IMR-90 (cell line): ENCODE measurements around the gene PYCR2. TPM values are rescaled to one million over a fixed set of nuclear protein-coding genes. Genes with fewer than 3 reads are reported as not detected.

Experiments
- ATAC-seq: fragments of 200-7000 bp; cut with Tn5 transposase; 2 replicates; pipeline ENCODE4 v1.9.1; 2020; ENCODE audit warnings: low read depth, mild to moderate bottlenecking, moderate library complexity
- BruUV-seq: library from RNA; stranded (reverse); fragments of 400-500 nt; replicated peaks from 2 replicates; lab custom pipeline; 2021; lab: Mats Ljungman, UMichigan
- CTCF ChIA-PET: fragments of 300-600 bp; formaldehyde crosslinking; extraction: SDS; loops from one replicate; lab custom pipeline; 2021; ENCODE audit warnings: antibody characterized with exemption; lab: Yijun Ruan, JAX
- POLR2A ChIA-PET: fragments of 300-600 bp; sonication (Branson Sonifier 250); formaldehyde crosslinking; loops from one replicate; lab custom pipeline; 2022; ENCODE audit warnings: antibody characterized with exemption; ENCODE audit not compliant: unreplicated experiment; lab: Charles Lee
- DNase-seq: peaks from one replicate; pipeline ENCODE4 v3.0.0; 2013
- H2AFZ ChIP-seq: replicated peaks from 2 replicates; pipeline ENCODE3; 2013; ENCODE audit warnings: low read length, mild to moderate bottlenecking; ENCODE audit not compliant: poor library complexity
- H2AK5ac ChIP-seq: 2 replicates; pipeline ENCODE4 v1.6.1; 2013; ENCODE audit warnings: low read depth, low read length, inconsistent platforms
- H2AK9ac ChIP-seq: replicated peaks from 2 replicates; pipeline ENCODE3; 2013; ENCODE audit warnings: mild to moderate bottlenecking, low read depth, low read length, moderate library complexity; ENCODE audit not compliant: poor library complexity
- H2BK120ac ChIP-seq: 2 replicates; pipeline ENCODE4 v1.6.1; 2013; ENCODE audit warnings: low read depth, low read length, inconsistent platforms
- H2BK15ac ChIP-seq: 3 replicates; pipeline ENCODE4 v1.6.1; 2013; ENCODE audit warnings: low read depth, low read length, inconsistent platforms
- H2BK20ac ChIP-seq: 2 replicates; pipeline ENCODE4 v1.6.1; 2013; ENCODE audit warnings: low read depth, mild to moderate bottlenecking, inconsistent platforms, low read length, moderate library complexity
- H2BK5ac ChIP-seq: 2 replicates; pipeline ENCODE4 v1.6.1; 2013; ENCODE audit warnings: mild to moderate bottlenecking, low read depth, low read length, inconsistent platforms; ENCODE audit not compliant: poor library complexity, severe bottlenecking
- H3K14ac ChIP-seq: replicated peaks from 2 replicates; pipeline ENCODE4 v1.6.1; 2013; ENCODE audit warnings: low read depth, low read length, inconsistent platforms
- H3K18ac ChIP-seq: 2 replicates; pipeline ENCODE4 v1.6.1; 2013; ENCODE audit warnings: low read depth, low read length, control low read depth
- H3K23ac ChIP-seq: 2 replicates; pipeline ENCODE4 v1.6.1; 2013; ENCODE audit warnings: low read depth, low read length, inconsistent platforms
- H3K27ac ChIP-seq: 2 replicates; pipeline ENCODE4 v1.5.1; 2013; ENCODE audit warnings: mild to moderate bottlenecking, control low read depth, low read length; ENCODE audit not compliant: insufficient read depth
- H3K27me3 ChIP-seq: 2 replicates; pipeline ENCODE4 v1.6.1; 2013; ENCODE audit warnings: low read length; ENCODE audit not compliant: control insufficient read depth, insufficient read depth
- H3K36me3 ChIP-seq: 2 replicates; pipeline ENCODE4 v1.6.1; 2013; ENCODE audit warnings: low read length, mixed read lengths; ENCODE audit not compliant: control insufficient read depth, insufficient read depth
- H3K4ac ChIP-seq: 2 replicates; pipeline ENCODE4 v1.6.1; 2013; ENCODE audit warnings: low read depth, low read length, inconsistent platforms
- H3K4me1 ChIP-seq: 2 replicates; pipeline ENCODE4 v1.6.1; 2013; ENCODE audit warnings: low read length, mixed read lengths; ENCODE audit not compliant: control insufficient read depth, insufficient read depth
- H3K4me2 ChIP-seq: 2 replicates; pipeline ENCODE4 v1.6.1; 2013; ENCODE audit warnings: low read depth, mild to moderate bottlenecking, control low read depth, low read length, moderate library complexity
- H3K4me3 ChIP-seq: 2 replicates; pipeline ENCODE4 v1.5.1; 2013; ENCODE audit warnings: low read depth, mild to moderate bottlenecking, control low read depth, low read length, moderate library complexity; ENCODE audit not compliant: insufficient read depth
- H3K56ac ChIP-seq: 2 replicates; pipeline ENCODE4 v1.6.1; 2013; ENCODE audit warnings: low read length, inconsistent platforms; ENCODE audit not compliant: insufficient read depth; ENCODE audit errors: extremely low read depth
- H3K79me1 ChIP-seq, 2 experiments: 2 replicates each; pipeline ENCODE4 v1.6.1; 2013; ENCODE audit warnings: low read length in 2 of 2, inconsistent platforms in 1 of 2, low read depth in 1 of 2
- H3K9ac ChIP-seq: 2 replicates; pipeline ENCODE4 v1.6.1; 2013; ENCODE audit warnings: low read depth, low read length, control low read depth
- H3K9me1 ChIP-seq: 2 replicates; pipeline ENCODE4 v1.6.1; 2013; ENCODE audit warnings: low read length, inconsistent platforms; ENCODE audit not compliant: insufficient read depth
- H3K9me3 ChIP-seq: 2 replicates; pipeline ENCODE4 v1.6.1; 2013; ENCODE audit warnings: low read length; ENCODE audit not compliant: control insufficient read depth, insufficient read depth
- H4K20me1 ChIP-seq: 2 replicates; pipeline ENCODE4 v1.6.1; 2013; ENCODE audit warnings: low read length, inconsistent platforms; ENCODE audit not compliant: insufficient read depth
- H4K5ac ChIP-seq: 2 replicates; pipeline ENCODE4 v1.6.1; 2013; ENCODE audit warnings: mild to moderate bottlenecking, low read depth, low read length, control low read depth
- H4K8ac ChIP-seq, 2 experiments: 2 replicates each; pipeline ENCODE4 v1.6.1; 2013; ENCODE audit warnings: low read depth in 2 of 2, low read length in 2 of 2, control low read depth in 1 of 2, inconsistent platforms in 1 of 2
- H4K91ac ChIP-seq: 2 replicates; pipeline ENCODE4 v1.6.1; 2013; ENCODE audit warnings: low read depth, low read length, inconsistent platforms; ENCODE audit not compliant: insufficient read depth
- BHLHE40 ChIP-seq: fragments of 150-350 bp; IDR thresholded peaks from 2 replicates; pipeline ENCODE4 v1.6.1; 2016; ENCODE audit warnings: mild to moderate bottlenecking, low read depth, low read length
- CEBPB ChIP-seq: IDR thresholded peaks from 2 replicates; pipeline ENCODE4 v1.6.1; 2012; ENCODE audit warnings: low read depth, low read length, improper control_type of control experiment
- CHD1 ChIP-seq: IDR thresholded peaks from 2 replicates; pipeline ENCODE4 v1.6.1; 2012; ENCODE audit warnings: low read depth, low read length, improper control_type of control experiment
- CTCF ChIP-seq: conservative IDR thresholded peaks from 2 replicates; pipeline ENCODE4 v1.5.1; 2012; ENCODE audit warnings: mild to moderate bottlenecking, low read depth, low read length, improper control_type of control experiment
- ELK1 ChIP-seq: fragments of 150-350 bp; IDR thresholded peaks from 2 replicates; pipeline ENCODE4 v1.6.1; 2016; ENCODE audit warnings: low read depth, mild to moderate bottlenecking, low read length, moderate library complexity, borderline replicate concordance
- FOS ChIP-seq: fragments of 150-350 bp; IDR thresholded peaks from 2 replicates; pipeline ENCODE4 v1.6.1; 2016; ENCODE audit warnings: low read depth, low read length
- MAFK ChIP-seq: IDR thresholded peaks from 2 replicates; pipeline ENCODE4 v1.6.1; 2012; ENCODE audit warnings: low read depth, low read length, improper control_type of control experiment
- MXI1 ChIP-seq: IDR thresholded peaks from 2 replicates; pipeline ENCODE4 v1.6.1; 2012; ENCODE audit warnings: low read depth, mild to moderate bottlenecking, low read length, moderate library complexity, borderline replicate concordance
- NFE2L2 ChIP-seq: fragments of 150-350 bp; IDR thresholded peaks from 2 replicates; pipeline ENCODE4 v1.6.1; 2016; ENCODE audit warnings: low read depth, mild to moderate bottlenecking, low read length
- POLR2A ChIP-seq: IDR thresholded peaks from 2 replicates; pipeline ENCODE4 v1.6.1; 2012; ENCODE audit warnings: mild to moderate bottlenecking, low read depth, low read length
- RAD21 ChIP-seq: IDR thresholded peaks from 2 replicates; pipeline ENCODE4 v1.6.1; 2012; ENCODE audit warnings: low read length, improper control_type of control experiment
- RFX5 ChIP-seq: IDR thresholded peaks from 2 replicates; pipeline ENCODE4 v1.8.0; 2012; ENCODE audit warnings: low read depth, mild to moderate bottlenecking, low read length, moderate library complexity
- SMC3 ChIP-seq: fragments of 150-350 bp; IDR thresholded peaks from 2 replicates; pipeline ENCODE4 v1.6.1; 2016; ENCODE audit warnings: low read depth, mild to moderate bottlenecking, antibody characterized with exemption, low read length, moderate library complexity
- USF2 ChIP-seq: fragments of 150-350 bp; IDR thresholded peaks from 2 replicates; pipeline ENCODE4 v1.6.1; 2017; ENCODE audit warnings: mild to moderate bottlenecking, antibody characterized with exemption, low read length, low read depth
- WGBS, 2 experiments: methylation state at CpG; one replicate each; pipeline versions ENCODE4 v1.1.5 to v1.1.7; 2013; ENCODE audit warnings: missing lambda C conversion rate in 2 of 2; ENCODE audit not compliant: insufficient read length in 1 of 2; ENCODE audit errors: extremely low coverage in 2 of 2; 5-methylcytosine and 5-hydroxymethylcytosine counted together
- dilution Hi-C: fragments of 300-500 bp; cut with HindIII; formaldehyde crosslinking; loops from one replicate; pipeline ENCODE4 v1.14.3; 2018; ENCODE audit warnings: low sequenced_read_pairs; ENCODE audit not compliant: unreplicated experiment
- in situ Hi-C: fragments of 300-500 bp; cut with MboI; formaldehyde crosslinking; loops from 3 replicates; pipeline ENCODE4 v1.14.3; 2019; ENCODE audit warnings: low sequenced_read_pairs, inconsistent platforms, mixed read lengths
- intact Hi-C: fragments of 100-400 bp; cut with micrococcal nuclease; formaldehyde crosslinking; loops from 2 replicates; pipeline ENCODE4 v1.10.0; 2022
- polyA plus RNA-seq, 3 experiments: library from polyadenylated mRNA; depleted of rRNA; stranded (reverse); fragments of >200 nt; gene quantifications; 2 replicates each; pipeline ENCODE4 v1.2.3, GENCODE V29; 2012; ENCODE audit warnings: low replicate concordance in 1 of 3
- total RNA-seq: library from RNA; depleted of rRNA; stranded (reverse); fragments of >200 nt; gene quantifications from 2 replicates; pipeline ENCODE4 v1.2.3, GENCODE V29; 2012

The PYCR2 gene
- total and polyA plus RNA-seq, 2 of the 4 experiments (the other 2 are of a cell fraction) = 34.4 to 68.1 TPM

- H3K23ac ChIP-seq = peak within 1 kb of the TSS; percentile 94
- ChIA-PET POLR2A (no interaction called here), CTCF (interaction anchor here (0.6 to 1.1 kb wide), 3 partner anchors 93 to 408 kb away, joined by 3 to 5 read pairs (median 3); no protein-coding TSS in a partner anchor)
- H2BK15ac ChIP-seq = peak within 1 kb of the TSS; percentile 97; the same call in 2 of the 3 replicates
- peak; percentile 76 for DNase-seq
- H3K27ac ChIP-seq = peak within 1 kb of the TSS; percentile 71
- peaks cover 11% of the 10 kb centered on the region for H3K9me1 ChIP-seq
- WGBS, 2 experiments = 1% methylated on average over 46 of the region's 64 CpGs; no CpG with 5 or more reads in 1 of the 2 experiments
- peaks cover 3% of the 10 kb centered on the region; the same call in 1 of the 2 replicates for H3K36me3 ChIP-seq
- peaks cover 35% of the 10 kb centered on the region for H4K20me1 ChIP-seq
- no peaks in the 10 kb centered on the region for H3K9me3 ChIP-seq
- H2AFZ ChIP-seq = peak within 1 kb of the TSS; percentile 99
- H4K5ac ChIP-seq = peak within 1 kb of the TSS; percentile 67
- no TSS peak for BruUV-seq
- peak within 1 kb of the TSS; percentile 75 for H4K91ac ChIP-seq
- H2BK5ac ChIP-seq = peak within 1 kb of the TSS; percentile 72
- H2AK5ac ChIP-seq = peak within 1 kb of the TSS; percentile 97
- peak; percentile 84 for ATAC-seq
- no peaks in the 10 kb centered on the region for H3K27me3 ChIP-seq
- H3K4ac ChIP-seq = peak within 1 kb of the TSS; percentile 90
- H3K4me1 ChIP-seq = peaks cover 12% of the 10 kb centered on the region; the same call in 1 of the 2 replicates
- peak within 1 kb of the TSS; percentile 37; the same call in 1 of the 2 replicates for H3K18ac ChIP-seq
- H3K9ac ChIP-seq = peak within 1 kb of the TSS; percentile 87
- in situ Hi-C loops (no loop called here), dilution Hi-C loops (no loop called here), intact Hi-C loops (loop anchor here (1.0 kb wide), 1 partner anchor 94 kb away; no protein-coding TSS in a partner anchor)
- peak within 1 kb of the TSS; percentile 94 for H3K4me3 ChIP-seq
- H3K79me1 ChIP-seq = peaks cover 21 to 57% of the 10 kb centered on the region in 2 experiments
- peak within 1 kb of the TSS; percentile 86 for H3K14ac ChIP-seq
- peak within 1 kb of the TSS; percentile 81 for H3K56ac ChIP-seq
- peak within 1 kb of the TSS; percentile 80 for H2BK120ac ChIP-seq
- H3K4me2 ChIP-seq = peak within 1 kb of the TSS; percentile 94
- H4K8ac ChIP-seq = peak within 1 kb of the TSS; percentile 88 to 91
- peak within 1 kb of the TSS; percentile 32; the same call in 1 of the 2 replicates for H2BK20ac ChIP-seq
- H2AK9ac ChIP-seq = peak within 1 kb of the TSS; percentile 98
- TF ChIP-seq CHD1 = no peak
- no peak for TF ChIP-seq SMC3
- no peak for TF ChIP-seq USF2
- TF ChIP-seq CTCF = peak; percentile 30; the same call in 1 of the 2 replicates
- no peak for TF ChIP-seq BHLHE40
- peak; percentile 42; the same call in 1 of the 2 replicates for TF ChIP-seq POLR2A
- TF ChIP-seq ELK1 = no peak
- no peak for TF ChIP-seq RFX5
- no peak for TF ChIP-seq NFE2L2
- TF ChIP-seq MXI1 = peak; percentile 47; the same call in 1 of the 2 replicates
- TF ChIP-seq CEBPB = no peak; the same call in 1 of the 2 replicates
- TF ChIP-seq RAD21 = peak; percentile 27
- no peak for TF ChIP-seq MAFK
- TF ChIP-seq FOS = no peak
Observed at GRCh38 chr1:225881959-225882693, 41.9 kb downstream of the PYCR2 start, which contains the start of gene TMEM63A. Gene TMEM63A, minus strand, starts transcription at chr1:225882380. Its CDS starts 4,800 bp downstream, at chr1:225877580.
